Transverse colon (tissue), 4 donors: ENCODE measurements around the gene ENKUR. TPM values are rescaled to one million over a fixed set of nuclear protein-coding genes. Genes with fewer than 3 reads are reported as not detected.

Experiments
- DNase-seq: peaks from one replicate; pipeline ENCODE4 v3.0.0-alpha.2; 2019
- H3K27ac ChIP-seq, 4 donors: fragments of 200-600 bp; sonication (generic); 2 replicates each; pipeline ENCODE4 v1.5.1; 2016 to 2018; ENCODE audit warnings: inconsistent platforms in 4 of 4
- H3K27me3 ChIP-seq: fragments of 200-600 bp; sonication (generic); 2 replicates; pipeline ENCODE4 v1.5.1; 2017; ENCODE audit warnings: inconsistent platforms
- H3K36me3 ChIP-seq, 4 donors: fragments of 200-600 bp; sonication (generic); 2 replicates each; pipeline ENCODE4 v1.5.1; 2017 to 2019; ENCODE audit warnings: inconsistent platforms in 4 of 4
- H3K4me1 ChIP-seq, 4 donors: fragments of 200-600 bp; sonication (generic); 2 replicates each; pipeline ENCODE4 v1.5.1; 2017 to 2020; ENCODE audit warnings: inconsistent platforms in 4 of 4
- H3K4me3 ChIP-seq, 4 donors: fragments of 200-600 bp; sonication (generic); 1 replicate in 1 of 4; 2 replicates in 3 of 4; pipeline versions ENCODE4 v1.5.1 to v1.6.1; 2017 to 2019; ENCODE audit warnings: inconsistent platforms in 4 of 4
- H3K9me3 ChIP-seq, 2 donors: fragments of 200-600 bp; sonication (generic); 2 replicates each; pipeline ENCODE4 v1.5.1; 2017 to 2019; ENCODE audit warnings: inconsistent platforms in 2 of 2
- EP300 ChIP-seq: sonication (generic); formaldehyde crosslinking; IDR thresholded peaks from one replicate; pipeline ENCODE4 v1.6.1; 2017; ENCODE audit warnings: antibody characterized with exemption, low read depth
- POLR2A ChIP-seq: fragments of 450-650 bp; IDR thresholded peaks from one replicate; pipeline ENCODE4 v1.6.1; 2016; ENCODE audit warnings: antibody characterized with exemption, mild to moderate bottlenecking, moderate library complexity
- POLR2AphosphoS5 ChIP-seq, 3 donors: sonication (generic); formaldehyde crosslinking; IDR thresholded peaks; one replicate each; pipeline ENCODE4 v1.6.1; 2016; ENCODE audit warnings: antibody characterized with exemption in 3 of 3
- WGBS, 2 donors: methylation state at CpG; one replicate each; pipeline ENCODE4 v1.1.5; 2018; ENCODE audit warnings: low coverage in 1 of 2; 5-methylcytosine and 5-hydroxymethylcytosine counted together
- in situ Hi-C, 4 donors: fragments of 200-750 bp; cut with MboI; loops; one replicate each; pipeline versions ENCODE4 v1.15.0 to v1.15.1; 2017; ENCODE audit warnings: low sequenced_read_pairs in 3 of 4, low pct_ligation_motif_present in 1 of 4, low pct_unique_long_range_greater_than_20kb in 1 of 4
- intact Hi-C: fragments of 100-400 bp; cut with DNase I; formaldehyde crosslinking; loops from one replicate; pipeline ENCODE4 v1.15.1; 2023; ENCODE audit warnings: low total_unique reads
- total RNA-seq, 4 donors: library from RNA; depleted of rRNA; stranded (reverse); fragments of >200 nt; gene quantifications; one replicate each; pipeline ENCODE4 v1.1.0, GENCODE V29; 2016
- TF ChIP-seq, protein P1 (sequence below), 5 experiments: fragments of 200-600 bp in 3 of 5; fragments of 450-650 bp in 2 of 5; sonication (generic) in 3 of 5; IDR thresholded peaks; 1 replicate in 2 of 5; 2 replicates in 3 of 5; pipeline ENCODE4 v1.5.1; 2016 to 2017; ENCODE audit warnings: antibody characterized with exemption in 5 of 5, inconsistent platforms in 3 of 5, mild to moderate bottlenecking in 2 of 5, moderate library complexity in 1 of 5

The ENKUR gene
- total RNA-seq, 4 donors from 2014 or later, result 1.1 TPM; not detected in 3

DNA sequence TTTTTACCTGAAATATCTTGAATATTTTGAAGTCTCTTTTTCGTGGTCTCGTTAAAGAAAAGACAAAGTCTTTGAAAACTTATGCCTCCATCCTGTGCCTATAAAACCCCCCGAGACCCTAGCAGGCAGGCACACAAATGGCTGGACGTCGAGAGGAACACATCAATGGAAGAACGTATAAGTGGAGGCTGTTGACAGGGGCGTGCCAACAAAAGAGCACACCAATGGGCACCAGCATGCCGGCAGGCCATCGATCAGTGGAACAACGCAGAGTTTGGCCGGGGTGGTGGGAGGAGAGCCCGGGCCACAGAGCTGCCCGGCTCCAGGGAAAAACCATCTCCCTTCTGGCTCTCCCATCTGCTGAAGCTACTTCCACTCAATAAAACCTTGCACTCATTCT is 24.7 kb downstream of the ENKUR start:
- 88 to 91% methylated on average over 7 to 13 of the region's 13 CpGs for WGBS, 2 donors
- Histone ChIP-seq H3K36me3 (no peaks in the 10 kb centered on the region), H3K4me3 (no peak overlapping the region), H3K9me3 (no peaks in the 10 kb centered on the region), H3K27ac (no peak overlapping the region), H3K4me1 (no peaks in the 10 kb centered on the region), H3K27me3 (no peaks in the 10 kb centered on the region)
- intact Hi-C loops, result no loop called here
- TF ChIP-seq, protein P1, sequence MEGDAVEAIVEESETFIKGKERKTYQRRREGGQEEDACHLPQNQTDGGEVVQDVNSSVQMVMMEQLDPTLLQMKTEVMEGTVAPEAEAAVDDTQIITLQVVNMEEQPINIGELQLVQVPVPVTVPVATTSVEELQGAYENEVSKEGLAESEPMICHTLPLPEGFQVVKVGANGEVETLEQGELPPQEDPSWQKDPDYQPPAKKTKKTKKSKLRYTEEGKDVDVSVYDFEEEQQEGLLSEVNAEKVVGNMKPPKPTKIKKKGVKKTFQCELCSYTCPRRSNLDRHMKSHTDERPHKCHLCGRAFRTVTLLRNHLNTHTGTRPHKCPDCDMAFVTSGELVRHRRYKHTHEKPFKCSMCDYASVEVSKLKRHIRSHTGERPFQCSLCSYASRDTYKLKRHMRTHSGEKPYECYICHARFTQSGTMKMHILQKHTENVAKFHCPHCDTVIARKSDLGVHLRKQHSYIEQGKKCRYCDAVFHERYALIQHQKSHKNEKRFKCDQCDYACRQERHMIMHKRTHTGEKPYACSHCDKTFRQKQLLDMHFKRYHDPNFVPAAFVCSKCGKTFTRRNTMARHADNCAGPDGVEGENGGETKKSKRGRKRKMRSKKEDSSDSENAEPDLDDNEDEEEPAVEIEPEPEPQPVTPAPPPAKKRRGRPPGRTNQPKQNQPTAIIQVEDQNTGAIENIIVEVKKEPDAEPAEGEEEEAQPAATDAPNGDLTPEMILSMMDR (IDR thresholded peaks at IDR 0.05), result no peak
- no peak for TF ChIP-seq POLR2AphosphoS5 (IDR thresholded peaks at IDR 0.05)
- no peak for TF ChIP-seq POLR2A
- TF ChIP-seq EP300, result no peak
- DNase-seq, result no peak
- in situ Hi-C loops, result loop anchor here in 3 of 4 donors (25.0 kb wide), 1 partner anchor 354 kb away; no protein-coding TSS in a partner anchor

DNA sequence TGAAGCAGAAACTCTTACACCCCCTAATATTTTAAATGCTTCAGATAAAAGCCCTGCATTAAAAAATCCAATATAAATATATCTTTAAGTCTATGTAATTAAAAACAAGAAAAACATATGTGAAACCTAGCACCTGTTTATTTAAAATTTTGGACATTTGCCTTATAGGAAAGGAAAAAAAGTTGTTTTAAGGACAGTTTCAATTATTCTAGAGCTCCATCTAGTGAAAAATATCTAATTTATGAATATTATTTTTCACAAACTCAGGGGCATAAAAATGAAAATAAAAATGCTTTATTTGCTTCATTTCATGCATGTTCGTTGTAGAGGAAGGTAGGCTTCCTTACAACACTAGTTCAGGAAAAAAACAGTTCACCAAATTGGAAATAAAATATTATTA is 26.1 kb downstream of the ENKUR start:
- H3K27ac ChIP-seq, result no peak overlapping the region
- 11 to 21% methylated on average over 1 of the region's 1 CpG for WGBS, 2 donors
- H3K9me3 ChIP-seq, result no peaks in the 10 kb centered on the region
- no peak overlapping the region for H3K4me3 ChIP-seq
- no peak for DNase-seq
- no peaks in the 10 kb centered on the region for H3K27me3 ChIP-seq
- intact Hi-C loops, result no loop called here
- no peak for TF ChIP-seq POLR2A
- TF ChIP-seq, protein P1 (IDR thresholded peaks at IDR 0.05), result peak in 1 of 5 experiments; percentile 16
- no peaks in the 10 kb centered on the region for H3K4me1 ChIP-seq
- in situ Hi-C loops, result loop anchor here in 3 of 4 donors (25.0 kb wide), 1 partner anchor 353 kb away; no protein-coding TSS in a partner anchor
- H3K36me3 ChIP-seq, result no peaks in the 10 kb centered on the region

DNA sequence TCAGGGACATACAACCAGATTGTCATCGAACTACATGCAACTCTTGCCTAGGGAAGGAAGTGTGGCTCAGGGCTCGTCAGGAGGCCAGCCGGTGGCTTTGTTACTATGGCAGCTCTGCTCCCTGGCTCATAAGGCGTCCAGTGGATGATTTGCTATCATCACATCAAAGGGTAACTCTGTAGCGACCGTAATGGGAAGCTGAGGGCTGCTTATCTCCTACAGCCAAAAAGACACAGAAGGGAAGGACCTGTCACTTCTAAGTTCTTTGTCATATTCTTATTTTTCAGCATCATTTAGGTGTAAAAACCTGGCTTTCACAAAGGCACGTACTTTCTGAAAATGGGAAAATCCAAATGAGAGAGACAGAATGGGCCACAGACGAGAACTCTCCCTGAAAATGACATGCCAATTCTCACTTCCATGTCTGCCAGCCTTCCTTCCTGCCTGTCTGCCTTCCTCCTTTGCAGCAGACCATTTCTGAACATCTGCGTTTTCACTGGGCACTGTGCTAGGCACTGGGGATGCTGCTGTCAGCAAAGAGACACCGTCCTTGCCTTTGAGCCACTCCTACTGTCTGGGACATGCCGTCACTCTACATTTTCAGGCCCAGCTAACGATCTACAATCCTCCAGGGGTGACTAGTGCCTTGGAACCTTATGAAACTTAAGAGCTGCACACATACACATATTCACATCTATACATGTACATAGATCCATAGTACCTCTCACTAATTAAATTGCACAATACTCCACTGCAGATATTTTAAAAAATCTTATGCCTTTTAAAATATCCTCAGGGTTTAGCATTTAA is 26.9 kb downstream of the ENKUR start:
- Histone ChIP-seq H3K9me3 (no peaks in the 10 kb centered on the region), H3K27ac (no peak overlapping the region), H3K36me3 (no peaks in the 10 kb centered on the region), H3K4me1 (no peaks in the 10 kb centered on the region), H3K4me3 (no peak overlapping the region), H3K27me3 (no peaks in the 10 kb centered on the region)
- intact Hi-C loops, result no loop called here
- no peak for DNase-seq
- TF ChIP-seq, protein P1 (IDR thresholded peaks at IDR 0.05), result no peak
- 73 to 100% methylated on average over 5 to 12 of the region's 12 CpGs for WGBS, 2 donors
- in situ Hi-C loops, result loop anchor here in 3 of 4 donors (25.0 kb wide), 1 partner anchor 352 kb away; no protein-coding TSS in a partner anchor

DNA sequence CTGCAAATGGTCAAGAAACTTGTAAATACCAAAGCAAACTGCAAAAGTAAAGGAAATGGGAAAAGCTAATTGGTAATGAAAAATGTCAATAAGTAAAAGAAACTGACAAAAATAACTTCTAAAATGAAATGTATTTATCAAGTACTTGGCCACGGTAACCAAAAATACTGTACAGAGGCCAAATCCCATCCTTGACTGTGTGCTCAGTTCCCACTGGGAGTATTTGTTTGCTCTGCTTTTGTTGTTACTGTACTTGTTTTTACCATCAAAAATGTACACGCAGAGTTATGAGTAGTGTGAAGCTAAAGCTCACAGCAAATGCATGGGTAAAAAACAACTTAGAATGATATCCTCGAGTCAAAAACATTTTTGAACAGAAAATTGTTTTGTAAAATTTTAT is 31.1 kb downstream of the ENKUR start:
- Histone ChIP-seq H3K4me3 (no peak overlapping the region), H3K36me3 (no peaks in the 10 kb centered on the region), H3K4me1 (no peaks in the 10 kb centered on the region), H3K9me3 (no peaks in the 10 kb centered on the region), H3K27me3 (no peaks in the 10 kb centered on the region), H3K27ac (no peak overlapping the region)
- 64 to 65% methylated on average over 3 of the region's 3 CpGs for WGBS, 2 donors
- intact Hi-C loops (no loop called here), in situ Hi-C loops (loop anchor here in 3 of 4 donors (25.0 kb wide), 1 partner anchor 348 kb away; no protein-coding TSS in a partner anchor)
- no peak for DNase-seq
- TF ChIP-seq POLR2A (no peak), EP300 (no peak), POLR2AphosphoS5 (IDR thresholded peaks at IDR 0.05) (no peak)
- TF ChIP-seq, protein P1 (IDR thresholded peaks at IDR 0.05), result no peak
